ENCODE results near the gene MYO5C. TPM values are rescaled to one million over a fixed set of nuclear protein-coding genes. Genes with fewer than 3 reads are reported as not detected.

The MYO5C gene
- total RNA-seq, 1 donor from 2014 or later = 19.7 TPM

DNA sequence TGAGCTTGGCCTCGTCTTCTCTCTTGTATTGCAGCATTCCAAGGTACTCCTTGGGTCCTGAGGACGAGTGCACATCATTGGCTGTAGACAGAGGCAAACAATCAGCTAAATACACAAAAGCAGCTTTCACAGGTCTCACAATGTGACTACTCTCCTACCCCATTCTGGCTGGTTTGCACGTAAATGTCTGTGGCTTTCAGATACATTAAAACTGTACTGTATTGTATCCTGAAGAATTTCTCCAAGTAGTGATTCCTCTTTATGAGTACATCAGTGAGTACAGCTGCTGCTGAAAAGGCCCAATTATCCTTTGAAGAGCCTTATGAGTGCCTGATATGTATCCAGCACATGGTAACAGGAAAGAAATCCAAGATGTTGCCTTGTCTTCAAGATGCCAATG, 82.4 kb downstream of the MYO5C start:
- no peak for ATAC-seq

DNA sequence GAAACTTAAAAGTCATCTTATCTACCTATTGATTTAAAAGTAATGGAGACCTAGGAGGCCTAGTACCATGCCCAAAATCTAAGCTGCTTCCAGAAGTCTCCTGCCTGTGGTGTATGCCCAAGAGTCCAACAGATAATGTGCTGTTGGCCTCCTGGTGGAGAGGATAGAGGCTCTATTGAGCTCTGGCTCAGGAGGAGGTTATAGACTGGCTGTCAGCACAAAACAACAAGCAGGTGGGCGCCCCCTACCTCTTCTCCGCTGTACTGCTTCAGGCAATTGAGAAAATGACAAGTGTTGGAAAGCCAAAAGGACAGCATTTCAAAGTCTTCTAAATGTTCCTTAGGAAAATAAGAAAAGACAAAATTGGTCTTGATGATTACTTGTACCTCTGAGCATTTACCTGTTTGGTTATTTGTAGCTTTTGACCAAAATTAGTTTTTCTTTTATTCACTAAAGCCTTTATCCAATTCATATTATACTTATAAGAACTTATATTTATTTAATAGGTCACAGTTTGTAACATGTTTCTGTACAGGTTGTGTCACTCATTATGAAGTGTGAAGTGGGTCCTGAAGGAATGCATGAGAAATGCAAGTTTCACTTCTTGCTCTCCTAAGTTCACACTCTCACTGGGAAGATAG, 87.2 kb downstream of the MYO5C start:
- ATAC-seq = peak; percentile 85

DNA sequence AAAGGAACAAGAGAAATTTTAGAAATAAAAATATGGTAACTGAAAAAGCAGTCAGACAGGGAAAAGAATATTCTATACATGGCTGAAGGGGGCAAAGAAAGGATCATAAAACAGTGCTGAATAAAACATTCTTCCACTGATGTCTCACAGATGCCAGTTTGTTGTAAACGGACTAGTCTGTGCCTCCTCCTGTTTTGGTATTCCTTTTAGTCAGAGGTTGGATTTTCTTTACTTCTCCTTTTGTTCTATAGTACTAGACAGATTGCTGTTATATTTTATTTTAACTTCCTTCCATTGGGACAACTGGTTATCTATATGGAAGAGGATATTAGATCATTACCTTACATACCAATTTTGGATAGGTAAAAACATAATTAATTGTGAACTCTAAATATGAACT, 88.4 kb downstream of the MYO5C start:
- no peak for ATAC-seq

DNA sequence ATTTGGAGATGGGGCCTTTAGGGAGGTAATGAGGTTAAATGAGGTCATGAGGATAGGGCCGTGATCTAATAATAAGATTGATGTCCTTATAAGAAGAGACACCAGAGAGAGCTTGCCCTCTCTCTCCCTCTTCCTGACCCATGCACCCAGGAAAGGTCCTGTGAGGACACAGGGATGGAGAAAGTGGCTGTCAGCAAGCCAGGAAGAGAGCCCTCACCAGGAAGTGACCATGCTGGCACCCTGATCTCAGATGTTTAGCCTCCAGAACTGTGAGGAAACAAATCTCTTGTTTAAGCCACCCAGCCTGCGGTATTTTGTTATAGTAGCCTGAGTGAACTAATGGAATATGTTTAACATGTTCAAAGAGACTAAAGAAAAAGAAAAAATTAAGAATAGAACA, 89.2 kb downstream of the MYO5C start:
- no peak for ATAC-seq

DNA sequence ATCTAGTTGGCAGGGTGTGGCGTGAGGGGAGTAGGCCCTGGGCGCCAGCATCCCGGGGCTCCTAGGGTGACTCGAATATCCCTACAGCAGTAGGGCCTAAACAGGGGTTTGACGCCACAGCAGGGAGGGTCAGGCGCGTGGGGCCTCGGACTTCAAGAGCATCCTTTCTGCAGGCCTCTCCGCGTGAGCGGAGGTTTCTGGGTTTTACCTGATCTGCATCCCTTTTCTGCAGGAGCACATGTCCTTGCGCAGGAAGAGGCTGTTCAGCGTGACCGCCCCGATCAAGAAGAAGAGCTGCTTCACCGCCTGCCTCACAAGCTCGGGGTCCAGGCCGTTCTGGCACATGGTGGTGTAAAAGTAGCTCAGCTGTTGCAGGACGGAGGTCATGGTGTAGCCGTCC, 90.9 kb downstream of the MYO5C start:
- peak; percentile 11 for ATAC-seq

DNA sequence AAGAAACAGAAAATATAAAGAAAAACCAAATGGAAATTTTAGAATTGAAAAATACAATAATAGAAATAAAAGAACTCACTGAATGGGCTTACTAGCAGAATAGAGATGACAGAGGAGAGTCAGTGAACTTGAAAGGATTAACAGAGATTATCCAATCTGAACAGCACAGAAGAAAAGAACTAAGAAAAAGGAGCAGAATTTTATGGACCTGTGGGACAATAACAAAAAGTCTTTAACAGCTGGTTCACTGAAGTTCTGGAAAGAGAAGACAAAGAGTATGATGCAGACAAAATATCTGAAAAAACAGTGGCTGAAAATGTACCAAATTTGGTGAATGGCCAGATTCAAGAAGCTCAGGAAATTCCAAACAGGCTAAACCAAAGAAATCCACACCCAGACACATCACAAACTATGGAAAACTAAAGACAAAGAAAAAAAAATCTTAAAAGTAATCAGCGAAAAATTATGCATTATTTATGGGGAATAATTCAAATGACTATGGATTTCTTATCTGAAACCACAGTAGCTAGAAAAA, 94.7 kb downstream of the MYO5C start:
- no peak for ATAC-seq

DNA sequence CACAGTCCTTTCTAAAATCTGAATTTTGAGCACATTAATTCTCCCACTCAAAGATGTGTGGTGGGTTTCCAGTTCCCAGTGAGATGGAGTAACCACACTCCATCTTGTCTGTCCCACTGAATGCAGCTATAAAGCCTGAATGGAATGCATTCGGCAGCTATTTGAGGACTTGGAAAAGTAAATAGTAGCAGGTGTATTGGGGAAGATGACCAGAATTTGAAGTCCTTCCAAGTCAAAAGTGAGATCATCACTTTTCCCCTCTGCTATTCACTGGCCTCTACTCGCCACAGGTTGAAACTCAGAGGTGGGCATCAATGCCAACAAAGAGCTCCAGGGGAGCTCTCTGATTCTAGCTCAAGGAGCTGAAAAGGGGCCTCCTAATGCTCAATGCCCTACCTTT, 96.3 kb downstream of the MYO5C start:
- ATAC-seq = no peak

DNA sequence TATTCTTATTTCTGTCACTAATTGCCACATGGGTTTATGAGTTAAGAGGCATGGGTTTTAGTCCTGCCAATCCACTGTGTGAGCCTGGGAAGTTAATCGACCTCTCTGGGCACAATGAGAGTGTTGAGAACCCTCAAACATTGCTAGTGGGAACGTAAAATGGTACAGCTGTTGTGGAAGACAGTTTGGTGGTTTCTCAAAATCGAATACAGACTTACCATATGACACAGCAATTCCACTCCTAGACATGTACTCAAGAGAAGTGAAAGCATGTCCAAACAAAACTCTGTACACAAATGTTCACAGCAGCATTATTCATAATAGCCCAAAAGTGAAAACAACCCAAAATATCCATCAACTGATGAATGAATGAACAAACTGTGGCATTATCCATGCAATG, 98.7 kb downstream of the MYO5C start:
- ATAC-seq = no peak

DNA sequence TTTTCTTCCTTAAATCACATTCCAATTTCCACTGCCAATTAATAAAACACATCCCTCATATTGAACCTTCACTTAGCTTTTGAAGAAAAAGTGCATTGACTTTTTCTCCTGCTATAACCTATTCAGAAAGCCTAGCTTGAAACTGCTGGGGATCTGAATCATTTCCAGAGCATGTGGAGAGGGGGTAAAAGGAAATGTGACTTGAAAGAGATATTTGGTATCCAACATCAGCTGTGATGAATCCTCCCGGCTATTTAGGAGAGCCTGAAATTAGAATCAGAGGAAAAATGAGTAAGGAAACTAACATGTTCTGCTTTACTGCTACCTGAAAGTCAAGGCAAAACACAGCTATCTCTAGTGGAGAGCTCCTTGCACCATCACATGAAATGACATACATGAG, 101.8 kb downstream of the MYO5C start:
- no peak for ATAC-seq

DNA sequence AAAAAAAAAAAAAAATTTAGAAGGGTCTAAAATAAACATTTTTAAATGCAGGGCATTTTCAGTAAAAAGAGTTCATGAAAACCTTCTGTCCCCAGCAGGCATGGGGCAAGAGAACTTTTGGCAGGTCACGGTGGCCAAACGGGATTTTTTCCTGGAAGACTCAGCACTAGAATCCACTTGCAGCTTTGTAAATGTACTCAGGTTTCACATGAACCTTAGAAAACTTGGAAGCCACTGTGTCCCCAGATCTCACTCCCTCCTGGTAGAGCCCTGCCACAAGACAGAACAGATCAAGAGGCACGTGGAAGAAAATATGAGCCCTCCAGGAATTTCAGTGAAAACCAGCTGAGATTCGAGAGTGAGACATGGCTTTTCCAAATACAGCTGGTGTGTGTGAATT, 102.3 kb downstream of the MYO5C start:
- no peak for ATAC-seq

DNA sequence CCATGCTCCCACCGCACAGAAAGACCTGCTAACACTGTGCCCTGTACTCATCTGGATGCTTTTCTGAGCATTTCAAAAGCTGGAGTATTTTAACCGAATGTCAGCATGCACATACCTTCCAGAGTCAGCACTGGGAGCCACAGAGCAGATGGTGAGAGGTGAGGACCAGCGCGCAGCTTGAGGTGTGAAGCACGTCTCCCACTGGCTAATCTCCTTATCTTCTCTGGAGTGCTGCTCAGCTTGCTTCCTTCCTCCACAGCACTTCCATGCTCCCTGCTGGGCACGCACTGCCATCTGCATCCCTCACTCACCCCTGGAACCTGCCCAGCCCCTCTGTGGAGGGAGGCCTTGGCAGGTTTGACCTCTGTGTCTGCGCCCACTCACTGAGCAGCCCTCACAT, 104.4 kb downstream of the MYO5C start, which contains the start of gene GNB5:
GNB5 (minus strand) TSS at position 186 of the 400 bp plus-strand sequence. CDS start 6,716 bp downstream, outside the sequence.
- ATAC-seq = peak; percentile 25

DNA sequence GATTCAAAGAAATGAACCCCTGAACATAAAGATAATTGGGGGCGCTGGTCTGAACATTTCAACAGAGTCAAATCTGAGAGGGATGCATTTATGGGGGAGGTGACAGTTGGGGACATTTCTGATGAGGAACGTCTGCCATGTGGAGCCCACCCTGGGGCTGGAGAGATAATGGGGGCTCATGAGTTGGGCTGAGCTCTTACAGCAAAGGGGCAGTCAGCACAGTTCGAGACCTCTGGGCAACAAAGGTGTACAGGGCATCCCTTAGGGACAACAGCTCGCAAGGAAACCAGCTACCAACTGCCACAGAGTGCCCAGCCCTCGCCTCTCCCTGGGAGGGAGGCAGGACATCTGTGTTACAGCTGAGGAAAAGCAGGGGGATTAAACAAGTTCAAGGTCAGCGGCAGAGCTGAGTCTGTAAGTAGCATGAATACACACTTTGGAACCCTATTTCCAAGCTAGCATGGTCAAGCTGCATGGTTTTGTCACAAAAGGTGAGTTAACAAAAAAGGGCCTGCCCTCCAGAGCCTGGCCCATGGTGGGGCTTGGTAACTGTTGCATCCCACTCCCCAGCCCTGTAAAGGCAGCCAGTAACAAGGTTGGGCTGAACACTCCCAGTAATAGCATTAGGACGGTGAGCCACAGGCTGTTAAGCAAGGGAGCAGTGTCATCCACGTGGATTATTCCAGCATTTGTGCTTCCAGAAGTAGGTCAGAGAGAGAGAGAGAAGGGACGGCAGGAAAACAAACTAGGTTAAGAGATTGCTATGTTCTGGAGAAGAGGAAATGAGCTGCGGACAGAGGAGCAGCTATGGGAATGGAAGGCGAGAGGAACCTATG, 108.7 kb downstream of the MYO5C start:
- no peak for ATAC-seq

DNA sequence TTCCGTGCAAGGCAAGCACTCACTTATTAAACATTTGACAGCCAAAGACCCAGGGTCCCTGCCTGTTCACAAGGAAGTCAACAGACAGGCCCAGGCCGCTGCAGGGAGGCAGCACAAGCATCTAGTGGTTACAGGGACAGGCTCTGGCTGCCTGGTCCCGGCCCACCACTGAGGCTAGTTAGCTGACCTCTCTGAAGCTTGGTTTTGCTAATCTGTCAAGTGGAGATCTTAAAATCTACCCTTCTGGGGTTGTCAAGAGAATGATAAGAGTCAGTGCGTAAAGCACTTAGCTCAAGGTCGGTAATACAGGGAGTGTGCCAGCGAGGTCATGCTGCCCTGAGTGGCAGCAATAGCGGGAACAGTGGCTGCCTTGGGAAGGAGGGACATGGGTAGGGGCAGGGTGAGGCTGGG, 110.4 kb downstream of the MYO5C start:
- no peak for ATAC-seq

DNA sequence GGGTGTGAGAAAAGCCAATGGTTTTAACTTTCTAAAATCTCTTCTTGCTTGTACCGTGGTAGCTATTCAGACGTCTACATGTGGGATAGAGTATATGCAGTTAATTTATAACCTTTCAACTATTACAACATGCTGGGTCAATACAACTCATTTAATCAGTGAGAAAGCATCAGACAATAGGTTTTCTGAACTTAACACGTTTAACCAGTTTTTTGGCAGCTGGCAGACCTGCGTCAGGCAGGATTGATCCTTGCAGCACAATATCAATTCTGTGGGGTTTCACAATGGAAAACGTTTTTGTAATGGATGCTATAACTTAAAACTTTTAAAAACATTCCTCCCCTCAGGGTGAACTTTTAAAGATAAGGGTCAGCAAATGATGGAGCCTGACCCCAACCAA, 110.9 kb downstream of the MYO5C start:
- no peak for ATAC-seq

DNA sequence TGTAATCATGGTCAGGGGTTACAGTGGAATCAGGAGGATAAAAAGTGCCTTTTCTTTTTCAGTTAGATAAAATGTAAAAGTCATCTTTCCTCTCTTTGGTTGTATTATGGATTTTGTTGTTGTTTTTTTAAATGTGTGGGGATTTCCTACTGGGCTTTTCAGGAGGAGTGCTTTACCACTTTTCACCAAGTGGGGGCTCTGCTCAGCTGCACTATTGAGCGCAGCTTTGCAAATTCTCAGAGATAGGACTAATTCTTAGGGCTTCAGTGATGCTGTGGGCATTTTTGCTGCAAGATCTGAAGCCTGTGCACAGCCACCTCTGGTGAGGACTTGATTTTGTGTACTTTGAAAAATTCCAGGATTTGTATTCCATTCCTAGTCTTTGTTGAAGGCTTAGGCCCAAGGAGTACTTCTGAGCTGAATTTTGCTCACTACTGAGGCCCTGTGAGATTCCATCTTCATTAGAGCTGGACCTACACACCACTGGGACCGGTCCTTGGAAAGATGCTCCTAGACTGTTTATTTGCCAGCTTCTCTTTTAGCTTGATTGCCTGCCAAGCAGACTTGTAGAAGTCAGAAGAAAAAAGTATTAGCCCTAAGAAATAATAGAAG, 111.9 kb downstream of the MYO5C start:
- ATAC-seq = no peak

DNA sequence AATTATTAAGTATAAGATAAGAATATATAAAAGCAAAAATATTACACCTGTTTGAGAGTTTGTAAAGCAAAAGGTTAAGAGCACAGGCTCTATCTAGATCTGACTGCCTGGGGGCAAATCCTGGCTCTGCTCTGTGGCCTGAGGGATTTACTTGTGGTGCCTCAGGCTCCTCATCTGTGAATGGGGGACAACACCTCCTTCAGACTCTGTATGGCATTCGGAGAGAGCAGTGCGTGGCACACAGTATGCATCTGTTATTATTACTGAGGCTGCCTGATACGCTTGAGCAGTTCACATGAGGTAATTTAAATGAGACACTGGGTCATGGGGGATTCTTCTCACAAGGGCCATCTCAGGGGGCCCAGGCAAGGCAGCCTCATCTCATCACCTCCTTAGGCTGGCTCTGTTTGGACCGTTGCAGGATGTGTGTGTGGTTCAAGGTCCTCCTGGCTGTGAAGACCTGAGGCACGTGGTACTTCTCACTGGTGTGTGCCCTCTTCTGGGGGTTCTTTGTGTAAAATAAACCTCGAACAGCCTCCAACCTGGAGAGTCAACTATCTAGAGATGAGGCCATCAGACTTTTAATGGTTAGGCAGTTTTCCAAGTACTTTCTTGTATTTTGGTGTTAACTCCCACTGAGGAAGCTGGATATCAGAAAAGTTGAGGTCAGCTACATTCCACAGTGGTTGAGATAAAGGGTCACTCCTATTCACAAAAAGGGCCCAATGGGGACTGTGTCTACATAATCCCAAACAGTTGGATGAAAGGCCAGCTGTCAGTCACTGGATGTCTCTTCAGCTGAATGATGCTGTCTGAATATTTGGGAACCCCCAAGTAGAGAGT, 113.4 kb downstream of the MYO5C start:
- ATAC-seq = no peak

DNA sequence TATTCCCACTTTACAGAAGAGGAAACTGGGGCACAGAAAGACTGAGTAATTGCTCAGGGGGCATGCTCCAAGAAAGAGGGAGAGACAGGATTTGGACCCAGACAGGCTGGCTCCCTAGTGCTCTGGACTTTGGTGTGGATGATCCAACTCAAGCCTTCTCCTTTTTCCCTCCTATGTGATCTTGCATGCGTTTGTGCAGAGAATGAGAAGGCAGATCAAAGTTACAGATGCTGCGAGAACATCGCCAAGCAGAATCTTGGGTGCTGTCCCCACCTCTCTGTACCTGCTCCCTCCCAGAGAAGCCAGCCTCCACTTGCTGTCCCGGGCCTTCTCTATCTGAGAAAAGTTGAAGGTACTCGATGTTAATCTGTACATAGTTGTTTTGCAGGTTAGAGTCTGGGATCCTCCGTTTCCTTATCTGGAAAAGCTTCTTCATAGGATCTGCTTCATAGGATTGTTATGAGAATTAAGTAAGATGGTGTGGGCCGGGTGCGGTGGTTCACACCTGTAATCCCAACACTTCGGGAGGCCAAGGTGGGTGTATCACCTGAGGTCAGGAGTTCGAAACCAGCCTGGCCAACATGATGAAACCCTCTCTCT, 114.7 kb downstream of the MYO5C start:
- no peak for ATAC-seq

DNA sequence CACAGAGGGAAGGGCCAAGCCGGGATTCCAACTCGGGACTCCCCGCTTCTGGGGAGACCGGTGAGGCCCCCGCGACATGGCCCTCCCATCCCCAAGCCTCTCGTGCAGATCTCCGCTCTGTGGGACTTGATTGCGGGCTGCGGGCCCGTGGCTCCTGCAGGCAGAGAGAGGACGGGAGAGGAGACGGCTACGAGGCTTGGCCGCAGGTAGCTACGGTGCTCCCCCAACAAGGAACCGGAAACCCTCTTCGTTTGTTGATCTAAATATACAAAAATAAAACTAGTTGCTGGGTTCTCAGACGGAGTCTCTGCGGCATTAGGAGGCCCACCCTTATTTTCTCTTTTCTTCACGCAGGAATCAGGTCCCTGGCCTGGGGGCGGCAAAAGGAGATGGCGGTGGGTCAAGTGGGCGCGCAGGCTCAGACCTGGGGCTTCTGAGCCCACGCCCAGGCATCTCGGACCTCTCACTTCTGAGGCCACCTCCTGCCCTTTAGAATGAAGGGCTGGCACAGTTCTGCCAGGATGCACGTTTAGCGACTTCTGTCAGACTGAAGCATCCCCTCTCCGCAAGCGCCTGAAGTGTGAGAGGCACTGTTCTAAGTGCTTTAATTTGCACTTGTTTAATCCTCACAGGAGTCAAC, 115.3 kb downstream of the MYO5C start:
- ATAC-seq = peak; percentile 30

DNA sequence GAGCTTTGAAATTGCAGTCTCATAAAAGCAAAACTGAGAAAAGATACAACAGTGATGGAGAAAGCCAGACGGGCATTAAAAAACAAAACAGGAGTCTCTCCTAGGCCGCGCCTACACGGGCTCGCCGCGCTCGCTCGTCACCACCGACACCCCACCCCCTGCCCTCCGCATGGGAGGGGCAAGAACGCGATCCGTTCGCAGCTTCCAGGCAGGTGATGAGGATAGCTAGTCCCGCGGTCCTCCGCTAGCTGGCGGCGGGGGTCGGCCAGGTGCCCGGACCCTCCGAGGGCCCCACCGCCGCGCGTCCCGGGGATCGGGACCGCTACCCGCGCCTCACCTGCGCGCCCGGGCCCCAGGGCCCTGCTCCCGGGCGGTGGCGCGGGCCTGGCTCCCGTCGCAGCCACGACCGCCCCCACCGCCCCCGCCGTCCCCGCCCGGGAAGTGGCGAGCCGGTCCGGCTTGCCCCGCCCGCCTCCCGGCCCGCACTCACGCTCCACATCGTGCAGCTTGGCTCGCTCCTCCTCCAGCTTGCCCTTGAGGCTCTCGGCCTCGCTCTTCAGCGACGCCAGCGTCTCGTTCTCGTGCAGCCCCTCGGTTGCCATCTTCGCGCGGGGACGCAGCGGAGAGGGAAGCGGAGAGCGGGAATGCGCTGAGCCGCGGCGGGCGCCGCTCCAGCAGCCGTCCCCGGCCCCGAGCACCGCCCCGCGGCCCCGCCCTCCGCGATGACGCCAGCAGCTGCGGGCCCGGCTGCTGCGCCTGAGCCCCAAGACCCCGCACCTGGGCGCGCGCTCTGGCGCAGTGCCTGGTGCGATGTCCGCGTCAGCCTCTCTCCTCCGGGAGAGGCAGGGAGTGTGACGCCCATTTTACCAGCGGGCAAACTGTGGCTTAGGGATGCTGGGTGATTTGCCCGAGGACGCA, 116.1 kb downstream of the MYO5C start:
- peak; percentile 92 for ATAC-seq

DNA sequence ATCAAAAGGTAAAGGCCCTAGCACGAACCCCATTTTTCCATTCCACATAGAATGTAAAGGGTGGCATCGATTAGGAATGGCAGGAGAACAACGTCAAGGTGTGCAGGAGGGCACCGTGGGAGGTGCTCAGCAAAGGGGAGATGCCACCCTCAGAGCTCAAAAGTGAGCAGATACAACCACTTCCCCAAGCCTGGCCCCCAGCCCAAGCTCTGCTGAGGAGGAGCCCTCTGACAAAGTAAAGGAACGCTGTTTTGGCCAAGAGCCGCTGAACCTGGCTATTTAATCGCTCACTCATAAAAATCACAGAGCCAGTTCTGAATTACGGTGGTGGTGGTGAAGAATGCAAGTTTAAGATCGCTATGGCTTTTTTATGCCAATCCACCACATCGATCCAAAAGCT, 116.8 kb downstream of the MYO5C start:
- no peak for ATAC-seq
